HG03135 (cell line): ENCODE data around the gene DGCR8.

Experiments
- ATAC-seq: cut with Tn5 transposase; IDR thresholded peaks from one replicate; pipeline ENCODE4 v1.9.1; 2021; ENCODE audit warnings: mild to moderate bottlenecking, moderate library complexity; ENCODE audit not compliant: unreplicated experiment

The DGCR8 gene

DNA sequence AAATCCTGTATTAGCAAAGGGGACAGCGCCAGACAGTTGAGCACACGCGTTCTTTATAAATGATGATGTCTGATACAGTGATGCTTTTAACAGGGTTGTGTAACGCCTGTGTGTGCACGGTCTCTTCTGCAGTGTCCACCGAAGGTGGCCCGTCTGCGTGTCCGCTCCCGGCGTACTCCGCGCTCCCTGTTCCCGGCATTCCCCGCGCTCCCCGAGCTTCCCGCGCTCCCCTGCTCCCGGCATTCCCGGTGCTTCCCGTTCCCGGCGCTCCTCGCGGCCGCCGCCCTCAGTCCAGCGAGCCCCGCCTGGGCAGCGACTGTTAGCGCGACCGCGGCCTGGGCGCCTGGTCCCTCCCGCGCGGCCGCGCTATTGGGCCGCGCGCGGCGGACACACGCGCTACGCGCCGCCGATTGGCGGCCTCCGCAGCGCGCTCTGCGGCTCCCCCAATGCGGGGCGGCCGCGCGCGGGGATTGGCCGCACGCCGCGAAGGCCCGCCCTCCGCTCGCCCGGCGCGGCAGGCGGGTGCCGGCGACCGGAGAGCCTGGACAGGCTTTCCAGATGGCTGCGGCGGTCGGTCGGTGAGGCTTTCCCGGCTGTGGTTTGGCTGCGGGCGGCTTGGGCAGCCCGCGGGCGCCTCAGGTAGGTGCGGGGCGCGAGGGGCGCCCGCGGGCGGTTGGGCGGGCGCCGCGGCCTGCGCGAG lies at the start of gene DGCR8:
DGCR8 (plus strand) TSS at position 497 of the 700 bp plus-strand sequence. CDS start 5,723 bp downstream, outside the sequence.
- ATAC-seq: peak; percentile 73

DNA sequence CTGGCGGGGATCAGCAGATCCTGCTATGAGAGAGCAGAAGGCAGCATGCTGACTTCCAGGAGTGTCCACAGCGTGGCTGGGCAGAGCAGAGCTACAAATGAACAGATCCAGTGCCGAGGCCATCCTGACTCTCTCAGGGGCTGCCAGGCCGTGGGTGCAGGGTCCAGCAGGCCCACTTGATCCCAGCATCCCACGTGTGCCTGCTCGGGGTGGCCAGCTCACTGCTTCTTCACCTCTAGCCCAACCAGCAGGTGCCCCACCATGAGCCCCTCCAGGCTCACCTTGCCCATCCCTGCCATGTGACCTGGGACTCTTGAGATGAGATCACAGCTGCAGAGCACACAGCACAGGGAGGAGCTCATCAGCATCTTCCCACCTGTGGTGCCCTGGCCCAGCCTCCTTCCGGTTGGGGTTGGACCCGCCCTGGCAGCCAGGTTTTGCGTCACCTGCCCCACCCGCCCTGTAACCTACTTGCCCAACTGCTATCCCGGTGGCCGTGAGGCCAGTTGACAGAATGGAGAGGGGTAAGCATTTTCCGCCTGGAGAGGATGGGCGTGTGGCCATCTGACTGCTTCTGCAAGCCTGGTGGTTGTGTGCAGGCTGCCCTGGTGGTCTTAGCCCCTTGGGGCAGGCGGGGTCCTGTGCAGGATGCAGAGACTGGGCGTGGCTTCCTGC lies 48.2 kb upstream of the DGCR8 start:
- ATAC-seq: no peak

DNA sequence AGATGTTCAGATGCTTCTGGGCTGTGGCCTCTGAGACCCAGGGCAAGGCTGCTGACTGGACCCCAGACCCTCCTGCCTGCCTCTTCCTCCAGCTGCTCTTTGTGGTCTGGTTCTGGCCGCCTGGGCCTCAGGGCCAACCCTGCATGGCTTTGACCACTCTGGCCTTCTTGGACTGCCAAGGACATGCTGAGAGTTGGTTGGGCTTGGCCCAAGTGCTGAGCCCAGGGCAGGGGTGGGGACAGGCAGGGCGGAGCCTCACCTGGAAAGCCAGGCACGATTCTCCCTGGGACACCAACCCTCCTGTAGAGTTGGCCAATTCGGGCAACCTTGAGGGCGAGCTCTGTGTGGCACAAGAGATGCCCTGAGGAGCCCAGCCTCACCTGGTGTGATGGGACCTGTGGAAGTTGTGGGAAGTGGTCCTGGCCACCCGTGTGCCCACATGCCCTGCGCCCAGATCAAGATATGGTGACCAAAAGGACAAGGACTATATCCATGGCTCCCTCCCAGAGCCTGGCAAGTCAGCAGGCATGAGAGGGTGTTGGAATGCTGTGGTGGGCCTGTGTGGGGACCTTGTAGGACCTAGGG lies 47.5 kb upstream of the DGCR8 start:
- no peak for ATAC-seq

DNA sequence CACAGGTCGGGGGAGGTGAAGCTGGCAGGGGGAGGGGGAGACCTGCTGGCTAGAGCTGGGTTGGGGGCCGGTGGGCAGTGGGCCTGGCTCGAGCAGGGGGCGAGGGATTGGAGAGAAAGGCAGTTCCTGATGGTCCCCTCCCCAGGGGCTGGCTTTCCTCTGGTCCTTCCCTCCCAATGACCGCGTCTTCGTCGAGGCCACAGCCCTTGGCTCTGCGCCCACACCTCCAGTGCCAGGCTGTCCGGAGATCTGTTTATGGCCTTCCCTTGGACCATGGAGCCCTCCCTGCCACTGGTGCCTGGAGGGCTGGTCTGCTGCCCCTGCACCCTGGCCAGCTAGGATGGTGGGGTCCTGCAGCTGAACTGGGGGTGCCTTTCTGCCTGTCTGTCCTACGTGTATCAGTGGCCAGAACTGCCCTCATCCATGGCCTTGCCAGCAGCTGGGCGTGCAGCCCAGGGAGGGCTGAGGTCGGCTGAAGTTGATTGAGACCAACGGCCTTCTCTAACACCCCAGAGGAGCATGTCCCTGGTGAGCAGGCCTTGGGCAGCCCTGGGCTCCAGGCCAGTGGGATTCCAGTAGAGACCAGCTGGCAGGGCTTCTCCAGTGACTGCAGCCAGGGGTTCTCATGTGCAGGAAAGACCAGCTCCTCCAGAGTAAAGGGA lies 46.9 kb upstream of the DGCR8 start:
- no peak for ATAC-seq

DNA sequence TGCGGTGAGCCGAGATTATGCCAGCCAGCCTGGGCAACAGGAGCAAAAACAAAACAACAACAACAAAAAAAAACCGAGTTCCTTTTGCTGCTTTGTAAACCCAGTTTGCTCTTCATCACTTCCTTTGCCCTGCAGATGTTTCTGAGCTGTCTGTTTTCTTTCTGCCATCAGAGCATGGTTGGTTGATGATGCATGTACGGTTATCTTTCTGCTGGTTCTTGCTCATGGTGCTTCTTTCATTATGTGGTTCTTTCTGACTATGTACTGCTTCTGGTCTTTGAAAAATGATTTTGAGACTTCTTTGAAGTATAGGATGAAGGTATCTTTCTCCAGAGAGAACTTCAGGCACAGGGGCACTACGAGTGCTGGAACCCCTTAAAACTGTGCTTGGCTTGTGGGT lies 45.9 kb upstream of the DGCR8 start:
- no peak for ATAC-seq

DNA sequence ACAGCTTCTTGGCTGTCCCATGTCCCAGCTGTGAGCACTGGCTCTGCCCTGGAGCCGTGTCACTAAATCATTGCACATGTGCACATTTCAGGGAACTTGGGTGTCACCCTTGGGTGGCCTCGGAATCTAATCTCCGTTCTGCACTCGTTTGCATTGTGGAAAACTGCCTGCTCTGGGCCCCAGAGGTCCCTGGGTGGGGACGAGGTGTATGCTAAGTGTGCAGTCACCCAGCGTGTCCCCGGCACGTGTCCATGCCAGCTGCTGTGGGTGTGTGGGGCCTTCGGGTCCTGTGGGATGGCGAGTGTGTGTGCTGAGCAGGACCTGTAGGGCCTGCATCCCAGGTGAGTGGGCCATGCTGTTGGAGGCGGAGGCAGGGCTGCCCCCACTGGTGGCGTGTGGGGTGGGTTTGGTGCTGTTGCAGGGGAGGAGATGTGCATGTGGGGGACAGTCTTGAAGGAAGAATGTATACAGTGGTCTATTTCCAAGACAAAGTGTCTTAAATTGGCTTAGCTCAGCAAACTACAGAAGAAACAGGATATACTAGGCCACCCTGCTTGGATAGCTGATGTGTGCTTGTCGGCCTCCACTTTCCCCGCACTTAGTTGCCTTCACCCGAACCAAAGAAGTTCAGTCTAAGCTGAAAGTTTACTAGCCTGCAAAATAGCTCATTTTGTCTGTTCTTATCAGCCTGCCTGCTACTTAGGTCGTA lies 44.5 kb upstream of the DGCR8 start:
- ATAC-seq: no peak

DNA sequence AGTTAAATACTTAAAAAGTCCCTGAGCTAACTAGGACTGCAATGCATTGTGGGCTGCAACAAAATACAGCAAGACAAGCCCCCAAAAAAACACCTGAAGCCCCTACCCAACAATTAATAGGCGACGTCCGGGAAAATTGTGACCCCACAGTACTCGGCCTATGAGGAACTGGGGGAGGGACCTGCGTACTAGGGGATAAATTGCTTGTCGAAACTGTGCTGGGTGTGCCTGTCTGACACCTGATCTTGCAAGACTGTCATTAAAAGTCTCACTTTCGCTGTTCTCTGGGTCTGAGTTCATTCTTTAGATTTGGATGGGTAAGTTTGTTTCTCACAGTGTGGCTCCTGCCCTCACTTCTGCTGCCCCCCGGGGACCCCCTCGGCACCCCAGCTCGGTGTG lies 44.0 kb upstream of the DGCR8 start:
- no peak for ATAC-seq

DNA sequence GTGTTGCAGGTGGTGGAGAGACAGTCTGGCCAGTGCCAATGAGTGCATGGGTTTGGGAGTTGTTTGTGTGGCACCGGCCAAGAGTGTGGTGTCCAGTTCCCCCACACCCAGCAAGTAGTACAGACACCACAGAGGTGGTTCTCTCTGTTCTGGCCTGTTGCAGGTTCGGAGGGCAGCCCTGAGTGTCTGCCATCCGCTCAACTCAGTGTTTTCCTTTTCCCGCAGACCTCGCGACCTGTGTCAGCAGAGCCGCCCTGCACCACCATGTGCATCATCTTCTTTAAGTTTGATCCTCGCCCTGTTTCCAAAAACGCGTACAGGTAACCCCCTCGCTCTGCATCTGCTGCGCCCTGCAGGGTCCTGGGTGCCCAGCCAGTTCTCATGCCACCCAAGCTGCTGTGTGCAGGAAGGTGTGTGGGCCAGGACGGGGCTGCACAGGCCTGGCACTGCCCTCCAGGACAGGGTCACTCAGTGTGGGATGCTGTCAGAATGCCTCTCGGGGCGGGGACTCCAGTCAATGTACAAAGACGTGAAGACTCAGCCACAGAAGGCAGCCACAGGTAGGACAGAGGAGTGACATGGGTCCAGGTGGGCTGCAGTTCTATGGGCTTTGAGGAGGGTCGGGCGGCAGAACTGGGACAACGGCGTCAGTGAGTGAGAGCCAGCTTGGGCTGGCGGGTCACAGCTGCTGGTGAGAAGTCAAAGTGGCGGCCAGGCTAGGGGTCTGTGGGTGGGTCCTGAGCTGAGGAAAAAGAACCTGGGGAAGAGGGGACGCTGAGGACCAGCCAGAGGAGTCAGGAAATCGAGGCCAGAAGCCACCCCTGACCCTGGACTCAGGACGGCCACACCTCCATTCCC lies 43.3 kb upstream of the DGCR8 start:
- ATAC-seq: no peak

DNA sequence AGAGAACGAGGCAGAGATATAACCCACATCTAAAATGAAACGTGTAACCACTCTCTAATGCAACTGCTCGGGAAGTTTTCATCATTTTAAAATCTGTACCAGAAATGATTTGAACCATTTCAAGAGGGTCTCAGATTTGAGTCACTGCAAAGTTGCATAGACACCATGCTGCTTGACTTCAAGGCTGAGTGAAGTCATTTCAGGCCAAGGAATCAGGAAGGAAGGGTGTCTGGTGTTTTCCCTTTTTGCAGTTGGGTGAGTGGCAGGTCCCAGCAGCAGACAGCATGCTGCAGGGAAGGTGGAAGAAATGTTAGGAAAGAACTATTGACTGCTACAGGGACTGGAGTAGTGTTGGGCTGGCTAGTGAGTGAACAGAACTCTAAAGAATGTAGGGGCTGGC lies 42.6 kb upstream of the DGCR8 start:
- ATAC-seq: no peak

DNA sequence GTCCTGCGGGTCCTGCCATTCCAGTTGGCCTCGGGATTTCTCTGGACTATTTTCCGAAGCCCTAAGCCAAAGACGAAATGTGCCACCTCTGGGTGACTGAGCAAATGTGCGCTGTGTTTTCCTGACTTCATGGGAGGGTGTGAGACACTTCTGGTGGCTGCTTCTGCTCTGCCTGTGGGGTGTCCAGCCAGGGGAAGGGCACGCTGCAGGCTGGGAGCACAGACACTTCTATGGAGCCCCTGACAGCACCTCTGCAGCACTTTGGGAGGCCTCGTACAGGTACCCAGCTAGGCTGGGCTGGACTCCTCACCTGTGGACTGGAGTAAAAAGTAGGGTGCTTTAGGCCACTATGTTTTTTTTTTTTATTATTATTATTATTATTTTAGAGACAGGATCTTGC lies 41.5 kb upstream of the DGCR8 start:
- no peak for ATAC-seq

DNA sequence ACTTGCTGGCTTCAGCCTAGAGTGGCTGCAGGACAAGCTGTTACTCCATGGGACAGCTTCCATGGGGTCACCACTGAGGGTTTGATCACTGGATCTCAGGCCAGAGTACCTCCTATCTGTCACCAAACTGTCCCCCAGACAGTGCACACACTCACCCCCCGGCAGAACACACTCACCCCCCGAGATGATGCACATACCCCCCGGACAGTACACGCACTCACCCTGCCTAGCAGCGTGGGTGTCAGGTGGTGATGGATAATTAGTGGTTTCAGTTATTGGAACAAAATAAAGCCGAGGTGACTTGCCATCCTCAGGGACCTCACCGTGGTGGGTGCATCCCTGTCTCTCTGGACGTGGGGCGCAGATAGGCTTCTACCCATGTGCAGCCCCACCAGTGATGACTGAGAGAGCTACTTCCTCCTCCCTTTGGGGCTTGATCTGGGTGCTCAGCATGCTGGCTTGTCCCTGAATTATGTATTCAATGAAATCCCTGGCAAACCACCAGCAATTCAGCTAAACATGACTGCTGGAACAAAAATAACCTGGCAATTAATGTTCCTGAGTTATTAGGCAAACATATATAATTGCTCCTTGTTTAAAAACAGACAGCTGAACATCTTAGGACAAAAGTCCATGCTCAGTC lies 40.2 kb upstream of the DGCR8 start:
- ATAC-seq: no peak

DNA sequence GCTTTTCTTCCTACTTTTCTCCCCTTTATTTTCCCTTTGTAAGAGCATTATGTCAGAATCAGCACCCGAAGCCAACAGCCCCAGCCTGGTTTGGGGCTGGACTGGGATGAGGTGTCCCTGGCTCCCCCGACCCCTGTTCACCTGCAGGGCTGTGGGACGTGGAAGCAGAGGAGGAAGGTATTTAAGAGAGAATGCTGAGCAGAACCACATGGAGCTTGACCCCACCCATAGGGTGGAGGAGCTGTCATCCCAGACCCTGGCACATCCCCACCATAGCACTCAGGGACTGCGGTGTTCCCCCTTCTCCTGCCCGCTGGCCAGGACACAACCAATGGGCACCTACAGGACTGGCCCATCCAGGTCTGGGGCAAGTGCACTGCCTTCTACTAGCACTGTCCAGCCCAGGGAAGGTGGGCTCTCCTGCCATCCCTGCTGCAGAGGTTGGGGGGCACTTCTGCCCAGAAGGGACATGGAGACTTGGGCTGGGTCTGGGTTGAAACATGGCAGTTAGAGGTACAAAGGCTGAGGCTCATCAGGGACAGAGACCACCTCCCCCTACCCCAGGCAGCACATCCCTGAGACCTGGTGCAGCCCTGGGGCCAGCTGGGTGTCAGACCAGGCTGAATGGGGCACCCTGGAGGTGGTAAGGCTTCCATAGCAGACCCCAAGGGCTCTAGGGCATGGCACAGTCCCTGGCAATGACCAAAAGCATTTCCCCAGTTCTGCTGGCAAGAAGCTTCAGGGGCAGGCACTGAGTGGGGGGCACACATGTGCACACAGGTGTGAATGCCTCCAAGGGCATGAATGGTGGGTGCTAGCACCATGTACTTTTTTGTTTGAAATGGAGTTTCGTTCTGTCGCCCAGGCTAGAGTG lies 39.5 kb upstream of the DGCR8 start:
- ATAC-seq: no peak

DNA sequence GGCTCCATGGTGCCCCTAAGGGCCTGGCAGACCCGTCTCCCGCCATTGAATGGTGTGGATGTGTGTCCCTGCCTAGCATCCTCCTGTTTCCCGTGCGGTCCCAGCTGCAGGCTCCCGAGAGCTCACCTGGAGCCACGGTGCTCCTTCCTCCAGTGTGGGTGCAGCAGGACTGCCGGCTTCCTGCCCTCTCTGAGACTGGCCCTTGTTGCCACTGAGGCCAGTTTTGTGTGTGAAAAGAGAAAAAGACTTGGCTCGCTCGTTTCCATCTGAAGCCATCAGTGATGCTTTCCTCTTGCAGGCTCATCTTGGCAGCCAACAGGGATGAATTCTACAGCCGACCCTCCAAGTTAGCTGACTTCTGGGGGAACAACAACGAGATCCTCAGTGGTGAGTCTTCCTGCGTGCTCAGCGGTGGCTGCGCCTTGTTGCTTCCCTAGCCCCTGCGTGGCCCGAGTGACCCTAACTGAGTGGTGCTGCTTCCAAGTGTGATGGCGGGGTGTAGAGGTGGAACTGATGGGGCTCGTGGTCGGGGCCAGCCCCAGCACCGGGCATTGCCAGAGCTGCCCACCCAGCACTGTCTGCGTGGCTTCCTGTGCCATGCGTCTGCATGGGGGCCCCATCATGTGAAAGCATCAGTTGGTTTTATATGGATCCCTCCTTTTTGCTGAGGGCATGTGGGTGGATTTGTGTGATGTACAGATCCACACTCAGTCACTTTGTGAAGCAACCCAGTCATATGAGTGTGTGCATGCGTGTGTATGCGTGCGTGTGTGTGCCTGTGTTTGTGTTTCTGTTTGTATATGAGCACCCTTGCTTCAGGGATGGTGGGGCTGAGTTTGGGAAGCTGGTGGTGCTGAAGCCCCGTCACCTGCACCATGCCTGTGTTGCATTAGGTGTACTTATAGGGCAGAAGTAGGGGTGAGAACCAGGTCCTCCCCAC lies 36.7 kb upstream of the DGCR8 start:
- ATAC-seq: no peak

DNA sequence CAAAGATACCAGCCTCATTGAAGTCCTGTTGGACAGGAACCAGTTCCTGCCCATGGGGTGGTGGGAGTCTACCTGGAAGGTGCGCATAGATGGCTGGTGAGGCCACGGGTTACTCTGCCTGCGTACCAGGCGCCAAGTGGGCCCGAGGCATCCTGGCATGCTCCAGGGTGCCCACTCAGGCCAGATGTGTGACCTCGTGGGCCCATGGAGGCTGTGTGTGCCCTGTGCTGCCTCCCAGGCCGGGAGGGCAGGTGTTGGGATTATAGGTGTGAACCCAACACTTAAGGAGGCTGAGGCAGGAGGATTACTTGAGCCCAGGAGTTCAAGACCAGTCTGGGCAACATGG lies 36.1 kb upstream of the DGCR8 start:
- ATAC-seq: no peak

DNA sequence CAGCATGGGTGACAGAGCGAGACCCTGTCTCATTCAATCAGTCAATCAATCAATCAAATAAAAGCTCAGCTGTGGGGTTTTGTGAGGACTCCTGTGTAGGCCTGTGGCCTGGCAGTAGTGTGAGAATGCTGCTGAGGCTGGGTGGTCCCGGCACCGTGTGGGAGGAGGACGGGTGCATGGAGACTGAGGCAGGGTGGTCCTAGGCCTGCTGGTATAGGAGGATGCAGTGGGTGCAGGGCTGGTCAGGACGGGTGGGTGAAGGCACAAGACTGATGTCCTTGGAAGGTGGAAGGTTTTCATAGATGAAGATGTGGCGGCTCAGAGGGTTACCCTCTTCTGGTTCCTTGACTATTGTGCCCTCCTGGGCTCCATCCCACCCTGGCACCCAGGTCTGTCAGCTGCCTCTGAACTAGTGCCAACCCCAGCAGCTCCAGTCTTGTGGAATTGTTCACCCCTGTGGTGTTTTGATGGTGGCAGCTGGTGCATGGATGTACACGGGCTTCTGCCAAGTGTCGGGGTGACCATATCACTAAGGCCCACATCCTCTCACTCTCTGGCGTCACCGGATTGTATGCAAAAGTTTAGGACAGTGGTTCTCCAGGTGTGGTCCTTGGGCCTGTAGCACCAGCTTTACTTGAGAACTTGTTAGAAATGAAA lies 35.4 kb upstream of the DGCR8 start:
- ATAC-seq: no peak

DNA sequence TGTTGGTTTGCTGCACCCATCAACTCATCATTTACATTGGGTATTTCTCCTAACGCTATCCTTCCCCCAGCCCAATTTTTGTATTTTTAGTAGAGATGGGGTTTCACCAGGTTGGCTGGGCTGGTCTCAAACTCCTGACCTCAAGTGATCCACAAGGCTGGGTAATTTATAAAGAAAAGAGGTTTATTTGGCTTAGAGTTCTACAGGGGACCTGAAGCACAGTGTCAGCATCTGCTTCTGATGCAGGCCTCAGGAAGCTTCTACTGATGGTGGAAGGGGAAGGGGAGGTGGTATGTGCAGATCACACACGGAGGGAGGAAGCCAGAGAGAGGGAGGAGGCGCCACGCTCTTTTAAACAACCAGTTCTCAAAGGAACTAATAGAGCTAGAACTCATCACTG lies 33.3 kb upstream of the DGCR8 start:
- no peak for ATAC-seq

DNA sequence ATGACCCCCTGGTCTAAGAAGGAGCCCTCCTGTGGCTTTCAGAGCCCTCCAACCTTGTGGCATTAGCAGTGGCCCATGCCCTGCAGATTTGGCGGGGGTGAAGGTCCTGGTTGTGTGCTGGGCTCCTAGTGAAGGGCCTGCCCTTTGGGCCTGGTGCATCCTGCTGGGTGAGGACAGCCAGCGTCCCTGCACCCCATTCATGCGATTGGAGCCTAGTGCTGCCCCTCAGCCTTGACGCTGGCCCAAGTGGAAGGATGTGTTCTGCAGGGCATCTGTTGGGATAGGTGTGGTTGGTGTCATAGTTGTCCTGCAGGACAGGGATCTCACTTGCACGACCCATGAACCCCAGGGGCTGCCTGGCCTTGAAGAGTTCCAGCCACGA lies 28.1 kb upstream of the DGCR8 start:
- ATAC-seq: no peak
